ENCODE results near the gene IGSF10. TPM values are rescaled to one million over a fixed set of nuclear protein-coding genes. Genes with fewer than 3 reads are reported as not detected.
A peak's percentile ranks its signal among the peaks of the same experiment; 100 is the strongest.
"Not testable (repeated sequence)": the region's sequence is repeated elsewhere in the genome, so short reads cannot be mapped to it uniquely, and the experiment has no call there.

The IGSF10 gene
- 1.6 and 1.8 TPM in 2 replicates for total RNA-seq
- long read RNA-seq, partial matches to known transcripts: 3 of 3 reads
- long read RNA-seq, other reads (novel, unspliced or antisense): 0 of 3 reads

- H3K27ac Mint-ChIP-seq: peak within 1 kb of the TSS; percentile 56
- H3K27me3 Mint-ChIP-seq: peaks cover 16% of the 10 kb centered on the region
- no peak for TF ChIP-seq CTCF (IDR thresholded peaks at IDR 0.05; ENCODE audit: unreplicated experiment)
- no peak for DNase-seq (ENCODE audit: low spot score, unreplicated experiment)
- peaks cover 9% of the 10 kb centered on the region for H3K4me1 Mint-ChIP-seq (ENCODE audit: low read depth)
- peak within 1 kb of the TSS; percentile 78 for H3K4me3 Mint-ChIP-seq (ENCODE audit: low read depth)
- H3K36me3 Mint-ChIP-seq (ENCODE audit: insufficient read depth): no peaks in the 10 kb centered on the region
- no peaks in the 10 kb centered on the region for H3K9me3 Mint-ChIP-seq (ENCODE audit: low read depth)
These were observed at the start of gene IGSF10 for GRCh38 chr3:151460774-151461450. Gene IGSF10 (minus strand): TSS chr3:151461061. CDS start chr3:151458709, 2,352 bp downstream.

- DNase-seq (ENCODE audit: low spot score, unreplicated experiment); H3K27me3 Mint-ChIP-seq; H3K4me3 Mint-ChIP-seq (ENCODE audit: low read depth); H3K27ac Mint-ChIP-seq; H3K4me1 Mint-ChIP-seq (ENCODE audit: low read depth); H3K36me3 Mint-ChIP-seq (ENCODE audit: insufficient read depth): not testable (repeated sequence)
- peaks cover 13% of the 10 kb centered on the region for H3K9me3 Mint-ChIP-seq (ENCODE audit: low read depth)
These were observed 48.7 kb upstream of the IGSF10 start for GRCh38 chr3:151509468-151510135.

- DNase-seq (ENCODE audit: low spot score, unreplicated experiment): no peak
These were observed 43.7 kb upstream of the IGSF10 start for GRCh38 chr3:151504606-151505005.

GRCh38 chr3:151503074-151503473 is 42.2 kb upstream of the IGSF10 start:
- Mint-ChIP-seq H3K27me3 (no peaks in the 10 kb centered on the region), H3K4me3 (ENCODE audit: low read depth) (no peak overlapping the region), H3K9me3 (ENCODE audit: low read depth) (no peaks in the 10 kb centered on the region), H3K27ac (no peak overlapping the region), H3K4me1 (ENCODE audit: low read depth) (no peaks in the 10 kb centered on the region), H3K36me3 (ENCODE audit: insufficient read depth) (no peaks in the 10 kb centered on the region)
- TF ChIP-seq CTCF (IDR thresholded peaks at IDR 0.05; ENCODE audit: unreplicated experiment): no peak
- DNase-seq (ENCODE audit: low spot score, unreplicated experiment): no peak

More at GRCh38 chr3:151504606-151505005, 43.7 kb upstream of the IGSF10 start:
- no peak for TF ChIP-seq CTCF (IDR thresholded peaks at IDR 0.05; ENCODE audit: unreplicated experiment)
- H3K9me3 Mint-ChIP-seq (ENCODE audit: low read depth): peaks cover 3% of the 10 kb centered on the region
- no peaks in the 10 kb centered on the region for H3K27me3 Mint-ChIP-seq
- no peaks in the 10 kb centered on the region for H3K36me3 Mint-ChIP-seq (ENCODE audit: insufficient read depth)
- no peaks in the 10 kb centered on the region for H3K4me1 Mint-ChIP-seq (ENCODE audit: low read depth)
- H3K4me3 Mint-ChIP-seq (ENCODE audit: low read depth): no peak overlapping the region
- no peak overlapping the region for H3K27ac Mint-ChIP-seq

- H3K27ac Mint-ChIP-seq: no peak overlapping the region
These were observed 41.2 kb upstream of the IGSF10 start for GRCh38 chr3:151501923-151502632.

More at GRCh38 chr3:151501923-151502632, 41.2 kb upstream of the IGSF10 start:
- H3K4me3 Mint-ChIP-seq (ENCODE audit: low read depth): no peak overlapping the region
- no peaks in the 10 kb centered on the region for H3K9me3 Mint-ChIP-seq (ENCODE audit: low read depth)
- H3K4me1 Mint-ChIP-seq (ENCODE audit: low read depth): no peaks in the 10 kb centered on the region
- DNase-seq (ENCODE audit: low spot score, unreplicated experiment): no peak
- no peaks in the 10 kb centered on the region for H3K27me3 Mint-ChIP-seq
- no peak for TF ChIP-seq CTCF (IDR thresholded peaks at IDR 0.05; ENCODE audit: unreplicated experiment)
- H3K36me3 Mint-ChIP-seq (ENCODE audit: insufficient read depth): no peaks in the 10 kb centered on the region

All from progenitor cell of endocrine pancreas (in vitro differentiated cells).